Heart left ventricle (tissue), 16 donors: ENCODE results near the gene BTAF1. TPM values are rescaled to one million over a fixed set of nuclear protein-coding genes. Genes with fewer than 3 reads are reported as not detected.

Experiments
- ATAC-seq, 4 donors: fragments of 200-7000 bp; cut with Tn5 transposase; one replicate each; pipeline ENCODE4 v1.9.1; 2020 to 2022; ENCODE audit warnings: moderate library complexity in 4 of 4, mild to moderate bottlenecking in 3 of 4, moderate number of reproducible peaks in 1 of 4
- DNase-seq, 5 donors: peaks; one replicate each; pipeline ENCODE4 v3.0.0-alpha.2; 2020
- H3K27ac ChIP-seq, 12 donors: fragments of 200-600 bp; sonication (generic) in 4 of 12; one replicate each; pipeline versions ENCODE4 v1.5.0 to v1.8.0; 2016 to 2022; ENCODE audit warnings: mild to moderate bottlenecking in 2 of 12
- H3K27me3 ChIP-seq, 9 donors: fragments of 200-600 bp; sonication (generic) in 2 of 9; one replicate each; pipeline versions ENCODE4 v1.5.1 to v1.8.0; 2016 to 2022; ENCODE audit warnings: mild to moderate bottlenecking in 3 of 9
- H3K36me3 ChIP-seq, 9 donors: fragments of 200-600 bp; sonication (generic) in 2 of 9; one replicate each; pipeline versions ENCODE4 v1.5.0 to v1.8.0; 2018 to 2022; ENCODE audit warnings: mild to moderate bottlenecking in 2 of 9
- H3K4me1 ChIP-seq, 12 donors: fragments of 200-600 bp; sonication (generic) in 4 of 12; one replicate each; pipeline versions ENCODE4 v1.5.0 to v1.8.0; 2016 to 2022; ENCODE audit warnings: mild to moderate bottlenecking in 3 of 12
- H3K4me3 ChIP-seq, 12 donors: fragments of 200-600 bp; sonication (generic) in 4 of 12; one replicate each; pipeline versions ENCODE4 v1.5.0 to v1.8.0; 2017 to 2022; ENCODE audit warnings: mild to moderate bottlenecking in 9 of 12, moderate library complexity in 4 of 12
- H3K9me3 ChIP-seq, 12 donors: fragments of 200-600 bp; sonication (generic) in 4 of 12; one replicate each; pipeline versions ENCODE4 v1.5.0 to v1.8.0; 2016 to 2022; ENCODE audit warnings: mild to moderate bottlenecking in 1 of 12
- CTCF ChIP-seq, 12 donors: fragments of 200-600 bp; sonication (generic) in 4 of 12; IDR thresholded peaks; one replicate each; pipeline versions ENCODE4 v1.5.0 to v1.8.0; 2018 to 2022; ENCODE audit warnings: antibody characterized with exemption in 12 of 12, mild to moderate bottlenecking in 5 of 12
- POLR2A ChIP-seq, 2 donors: fragments of 450-650 bp; IDR thresholded peaks; one replicate each; pipeline ENCODE4 v1.6.1; 2017; ENCODE audit warnings: antibody characterized with exemption in 2 of 2, mild to moderate bottlenecking in 2 of 2, moderate library complexity in 2 of 2
- WGBS, 4 donors: extraction: QIAGEN DNeasy Blood & Tissue Kit in 2 of 4; methylation state at CpG; one replicate each; pipeline versions ENCODE4 v1.1.5 to v1.1.7; 2013 to 2018; 5-methylcytosine and 5-hydroxymethylcytosine counted together
- intact Hi-C, 10 donors: fragments of 100-400 bp; cut with DNase I; formaldehyde crosslinking; loops; one replicate each; pipeline versions ENCODE4 v1.11.1 to v1.14.2; 2022
- polyA plus RNA-seq, 2 donors: library from polyadenylated mRNA; stranded (reverse); fragments of 200-250 nt; gene quantifications; one replicate each; pipeline ENCODE4 v1.2.3, GENCODE V29; 2013
- total RNA-seq, 9 donors: library from RNA; depleted of rRNA in 2 of 9; stranded (reverse); fragments of >200 nt in 2 of 9; fragmentation: NEBNext Ultra II Directional in 3 of 9; extraction: Animal tissue kit (Norgen Biotek cat#: 25700) in 3 of 9; gene quantifications; one replicate each; pipeline versions ENCODE4 v1.1.0 to v1.2.4, GENCODE V29; 2016 to 2023
- donor health status: ischemic (EF 13 %, LVEDD 7.1; RV severe dilation, severe dysfunction).
- donor health status: healthy with polysubstance abuse.
- donor health status: DM: no; HTN: yes; CAD: no.
- donor health status: DM: no; HTN: no; CAD: no.
- donor health status: ischemic (EF 25% LVEDD 6.9; RV normal size, moderate dysfunction).
- donor health status: ischemic (EF 25% LVEDD 5.7; RV mildly dilated, moderate dysfunction).
- donor health status: healthy.
- donor health status: DM: yes; HTN: yes; CAD: no.
- donor health status: ischemic (EF 35%, LVEDD 5.7; RV mildly dilated, moderate dysfunction).
- donor health status: nonischemic (EF 11% LVEDD 7.7; RV severe dilation, severe dysfunction).
- donor health status: DM: yes; HTN: yes; CAD: no.
- donor health status: PGD.
- donor health status: ischemic (EF 29% LVEDD 5.4; RV normal size, mild dysfunction).
- donor health status: nonischemic (EF 23%, LVEDD 6.1; RV moderate dilation, normal function).

The BTAF1 gene
- total and polyA plus RNA-seq, 11 donors: 5.5 to 22.3 (median 11.8) TPM

- Histone ChIP-seq H3K27ac (no peak overlapping the region), H3K4me1 (no peaks in the 10 kb centered on the region), H3K36me3 (peaks cover 0 to 72% (median 50%) of the 10 kb centered on the region in 9 donors), H3K27me3 (no peaks in the 10 kb centered on the region), H3K9me3 (peaks cover 0 to 16% (median 0%) of the 10 kb centered on the region in 12 donors), H3K4me3 (no peak overlapping the region)
- DNase-seq: no peak
- intact Hi-C loops: no loop called here
- WGBS, 4 donors: 95 to 99% (median 98%) methylated on average over 3 of the region's 3 CpGs
- TF ChIP-seq POLR2A (IDR thresholded peaks at IDR 0.05) (no peak), CTCF (IDR thresholded peaks at IDR 0.05) (no peak)
- ATAC-seq: no peak
Measured at GRCh38 chr10:92001581-92001980, 78.0 kb downstream of the BTAF1 start.

GRCh38 chr10:92001995-92002394 is 78.4 kb downstream of the BTAF1 start:
- intact Hi-C loops: no loop called here
- H3K27me3 ChIP-seq: no peaks in the 10 kb centered on the region
- DNase-seq: no peak
- no peak for TF ChIP-seq CTCF (IDR thresholded peaks at IDR 0.05)
- no peak for TF ChIP-seq POLR2A (IDR thresholded peaks at IDR 0.05)
- no peaks in the 10 kb centered on the region for H3K4me1 ChIP-seq
- ATAC-seq: no peak
- 94 to 98% (median 96%) methylated on average over 2 of the region's 2 CpGs for WGBS, 4 donors
- H3K4me3 ChIP-seq: no peak overlapping the region
- H3K9me3 ChIP-seq: peaks cover 0 to 16% (median 0%) of the 10 kb centered on the region in 12 donors
- H3K36me3 ChIP-seq: peaks cover 0 to 71% (median 48%) of the 10 kb centered on the region in 9 donors
- no peak overlapping the region for H3K27ac ChIP-seq

- peaks cover 0 to 16% (median 0%) of the 10 kb centered on the region in 12 donors for H3K9me3 ChIP-seq
- ATAC-seq: no peak
- peaks cover 0 to 71% (median 41%) of the 10 kb centered on the region in 9 donors for H3K36me3 ChIP-seq
- TF ChIP-seq CTCF (IDR thresholded peaks at IDR 0.05) (no peak), POLR2A (IDR thresholded peaks at IDR 0.05) (no peak)
- H3K27me3 ChIP-seq: no peaks in the 10 kb centered on the region
- no peaks in the 10 kb centered on the region for H3K4me1 ChIP-seq
- no peak for DNase-seq
- H3K27ac ChIP-seq: no peak overlapping the region
- WGBS, 4 donors: 71 to 74% (median 72%) methylated on average over 2 of the region's 2 CpGs
- intact Hi-C loops: no loop called here
- no peak overlapping the region for H3K4me3 ChIP-seq
Measured at GRCh38 chr10:92003258-92003657, 79.7 kb downstream of the BTAF1 start.

- no peak for ATAC-seq
- no peaks in the 10 kb centered on the region for H3K27me3 ChIP-seq
- intact Hi-C loops: no loop called here
- no peak overlapping the region for H3K4me3 ChIP-seq
- peaks cover 0 to 16% (median 0%) of the 10 kb centered on the region in 12 donors for H3K9me3 ChIP-seq
- 82 to 96% (median 92%) methylated on average over 1 of the region's 1 CpG for WGBS, 4 donors
- no peak for DNase-seq
- H3K36me3 ChIP-seq: peaks cover 0 to 72% (median 45%) of the 10 kb centered on the region in 9 donors
- TF ChIP-seq POLR2A (IDR thresholded peaks at IDR 0.05) (no peak), CTCF (IDR thresholded peaks at IDR 0.05) (no peak)
- H3K27ac ChIP-seq: no peak overlapping the region
- no peaks in the 10 kb centered on the region for H3K4me1 ChIP-seq
Measured at GRCh38 chr10:92005978-92006377, 82.4 kb downstream of the BTAF1 start.
